Mucosa of descending colon (tissue), 3 donors: ENCODE results near the gene NFIX. TPM values are rescaled to one million over a fixed set of nuclear protein-coding genes. Genes with fewer than 3 reads are reported as not detected.

Experiments
- ATAC-seq: fragments of 200-7000 bp; cut with Tn5 transposase; one replicate; pipeline ENCODE4 v1.9.1; 2020; ENCODE audit warnings: mild to moderate bottlenecking, moderate library complexity
- DNase-seq, 3 donors: peaks; one replicate each; pipeline ENCODE4 v3.0.0-alpha.2; 2020
- H3K36me3 ChIP-seq: fragments of 200-600 bp; one replicate; pipeline ENCODE4 v1.8.0; 2021; ENCODE audit warnings: low read depth, mild to moderate bottlenecking
- H3K4me1 ChIP-seq: fragments of 200-600 bp; one replicate; pipeline ENCODE4 v1.8.0; 2021; ENCODE audit warnings: low read depth, mild to moderate bottlenecking
- H3K4me3 ChIP-seq: fragments of 200-600 bp; one replicate; pipeline ENCODE4 v1.8.0; 2021; ENCODE audit warnings: mild to moderate bottlenecking
- H3K9me3 ChIP-seq: fragments of 200-600 bp; one replicate; pipeline ENCODE4 v1.8.0; 2021; ENCODE audit warnings: mild to moderate bottlenecking
- CTCF ChIP-seq: fragments of 200-600 bp; IDR thresholded peaks from one replicate; pipeline ENCODE4 v1.8.0; 2022; ENCODE audit warnings: antibody characterized with exemption, mild to moderate bottlenecking
- intact Hi-C, 2 donors: fragments of 100-400 bp; cut with DNase I in 1 of 2; cut with micrococcal nuclease in 1 of 2; formaldehyde crosslinking; loops; one replicate each; pipeline versions ENCODE4 v1.11.0 to v1.11.1; 2022; cut with DNase I, micrococcal nuclease
- total RNA-seq, 3 donors: library from RNA; stranded (reverse); fragmentation: NEBNext Ultra II Directional in 2 of 3; extraction: Animal tissue kit (Norgen Biotek cat#: 25700) in 2 of 3; gene quantifications; one replicate each; pipeline versions ENCODE4 v1.2.1 to v1.2.4, GENCODE V29; 2021 to 2023
- donor health status: DM: no; HTN: no; CAD: no; lungs with moderate emphysema.
- donor health status: DM: no; HTN: no; CAD: no.
- donor health status: DM: no; HTN: yes; CAD: no.

The NFIX gene
- total RNA-seq, 3 donors from 2014 or later: 59.4 to 238 (median 64.6) TPM

- H3K9me3 ChIP-seq: no peaks in the 10 kb centered on the region
- H3K4me1 ChIP-seq: peaks cover 23% of the 10 kb centered on the region
- no peaks in the 10 kb centered on the region for H3K36me3 ChIP-seq
- DNase-seq (peak in 2 of 3 donors; percentile 16 to 55), ATAC-seq (no peak)
- intact Hi-C loops: no loop called here
- H3K4me3 ChIP-seq: peak overlapping the region; percentile 75
- no peak for TF ChIP-seq CTCF
These were observed 120.6 kb downstream of the NFIX start for GRCh38 chr19:13115936-13116281.

- TF ChIP-seq CTCF: no peak
- Histone ChIP-seq H3K36me3 (no peaks in the 10 kb centered on the region), H3K9me3 (no peaks in the 10 kb centered on the region), H3K4me1 (peaks cover 23% of the 10 kb centered on the region), H3K4me3 (peak within 1 kb of the TSS; percentile 75)
- ATAC-seq (peak; percentile 85), DNase-seq (peak; percentile 93 to 98 (median 93))
- intact Hi-C loops: no loop called here
These were observed 121.3 kb downstream of the NFIX start, which contains the start of gene TRMT1 for GRCh38 chr19:13116282-13117175. TSS of gene TRMT1 (minus strand) at chr19:13116740. CDS start at chr19:13116399, 341 bp downstream.

- Histone ChIP-seq H3K4me3 (peak overlapping the region; percentile 75), H3K36me3 (no peaks in the 10 kb centered on the region), H3K4me1 (peaks cover 23% of the 10 kb centered on the region), H3K9me3 (no peaks in the 10 kb centered on the region)
- peak; percentile 11 for ATAC-seq
- peak in 1 of 3 donors; percentile 42 for DNase-seq
- intact Hi-C loops: no loop called here
- no peak for TF ChIP-seq CTCF
These were observed 122.0 kb downstream of the NFIX start for GRCh38 chr19:13117176-13117771.

GRCh38 chr19:13117772-13118423 lies 122.6 kb downstream of the NFIX start, which contains the start of gene NACC1:
TSS of gene NACC1 (plus strand) at chr19:13118264. CDS start at chr19:13135208, 16,944 bp downstream.
- no peaks in the 10 kb centered on the region for H3K9me3 ChIP-seq
- TF ChIP-seq CTCF: no peak
- peaks cover 23% of the 10 kb centered on the region for H3K4me1 ChIP-seq
- peak; percentile 93 for ATAC-seq
- peak; percentile 91 to 94 (median 93) for DNase-seq
- intact Hi-C loops: no loop called here
- H3K4me3 ChIP-seq: peak within 1 kb of the TSS; percentile 91
- no peaks in the 10 kb centered on the region for H3K36me3 ChIP-seq

- H3K36me3 ChIP-seq: no peaks in the 10 kb centered on the region
- peaks cover 23% of the 10 kb centered on the region for H3K4me1 ChIP-seq
- intact Hi-C loops: no loop called here
- DNase-seq (peak; percentile 62 to 88 (median 75)), ATAC-seq (peak; percentile 8)
- no peaks in the 10 kb centered on the region for H3K9me3 ChIP-seq
- no peak for TF ChIP-seq CTCF
- H3K4me3 ChIP-seq: peak overlapping the region; percentile 91
These were observed 123.3 kb downstream of the NFIX start for GRCh38 chr19:13118424-13119193.
